ENCODE data around the gene VAV2.

DNA sequence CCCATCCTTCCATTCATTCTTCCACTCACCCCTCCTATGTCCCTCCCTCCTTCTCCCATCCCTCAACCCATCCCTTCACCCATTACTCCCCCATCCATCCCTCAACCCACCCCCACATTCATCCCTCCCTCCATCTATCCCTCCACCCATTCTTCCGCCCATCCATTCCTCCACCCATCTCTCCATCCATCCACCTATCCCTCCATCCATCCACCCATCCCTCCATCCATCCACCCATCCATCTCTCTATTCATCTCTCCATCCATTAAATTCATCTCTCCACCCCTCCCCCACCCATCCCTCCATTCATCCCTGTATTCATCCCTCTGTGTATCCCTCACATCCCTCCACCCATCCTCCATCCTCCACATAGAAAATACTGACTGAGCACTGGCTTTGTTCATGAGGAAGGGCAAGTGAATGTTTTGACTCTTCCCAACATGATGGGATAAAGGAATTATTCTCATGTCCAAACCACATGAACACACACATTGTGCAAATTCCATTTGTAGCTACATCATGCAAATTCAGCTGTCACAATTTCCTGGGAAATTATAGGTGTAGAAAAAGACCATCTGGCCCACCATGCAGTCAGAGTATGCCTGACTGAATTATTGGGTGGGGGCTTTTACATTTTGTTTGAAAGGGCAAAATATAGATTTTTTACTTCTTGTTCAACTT lies 6.9 kb upstream of the VAV2 start:
- TF ChIP-seq CTCF (IDR thresholded peaks at IDR 0.05) (no peak), POLR2A (IDR thresholded peaks at IDR 0.05; ENCODE audit: low read length) (no peak), CBX8 (IDR thresholded peaks at IDR 0.05) (no peak), CHD2 (IDR thresholded peaks at IDR 0.05; ENCODE audit: low read length, partially characterized antibody) (no peak), USF2 (IDR thresholded peaks at IDR 0.05) (no peak), RCOR1 (IDR thresholded peaks at IDR 0.05; ENCODE audit: low read depth, low read length) (no peak), RFX5 (IDR thresholded peaks at IDR 0.05) (no peak), KDM1A (IDR thresholded peaks at IDR 0.05; ENCODE audit: low read depth) (no peak), HOXA7 (CRISPR knock-in tag; IDR thresholded peaks at IDR 0.05) (no peak), EP300 (IDR thresholded peaks at IDR 0.05) (no peak)

All from A549 (cell line).